ENCODE measurements around the gene NFIB. TPM values are rescaled to one million over a fixed set of nuclear protein-coding genes. Genes with fewer than 3 reads are reported as not detected.

Gene NFIB
- total and polyA plus RNA-seq, 10 of the 15 experiments (the other 5 are each of a cell fraction or from before 2014, with no cell fraction given), result under 0.01 to 0.19 (median 0.05) TPM; not detected in 3

GRCh38 chr9:14296495-14297113 is 17.3 kb downstream of the NFIB start (continued):
- no peak for TF ChIP-seq IRF4 (IDR thresholded peaks at IDR 0.05; ENCODE audit: low read depth, low read length)

- no TSS peak for BruUV-seq (replicated peaks)
- ChIA-PET SMC1A (ENCODE audit: uncharacterized antibody, unreplicated experiment) (no interaction called here), RAD21 (ENCODE audit: unreplicated experiment) (no interaction called here), POLR2A (no interaction called here), CTCF (no interaction called here)
- DNase-seq (ENCODE audit: low read depth, low spot score) (no peak), ATAC-seq (no peak), FAIRE-seq (no peak)
- Histone ChIP-seq H3K9ac (ENCODE audit: control insufficient read depth, insufficient read depth, low read length) (no peak overlapping the region), H3K27ac (ENCODE audit: control insufficient read depth, insufficient read depth) (no peak overlapping the region), H3K27me3 (replicated peaks in 1 of 2; ENCODE audit: control insufficient read depth in 2 of 2, insufficient read depth in 2 of 2, low read length in 1 of 2) (no peaks in the 10 kb centered on the region), H3K36me3 (ENCODE audit: control insufficient read depth in 2 of 2, insufficient read depth in 2 of 2, low read length in 1 of 2) (no peaks in the 10 kb centered on the region), H3K4me3 (no peak overlapping the region), H3K4me1 (ENCODE audit: control insufficient read depth, insufficient read depth, low read length) (no peaks in the 10 kb centered on the region), H4K20me1 (ENCODE audit: control insufficient read depth, insufficient read depth) (no peaks in the 10 kb centered on the region), H3K9me3 (replicated peaks; ENCODE audit: control insufficient read depth, insufficient read depth, low read length) (no peaks in the 10 kb centered on the region), H3K79me2 (ENCODE audit: control insufficient read depth, insufficient read depth, low read length) (no peaks in the 10 kb centered on the region), H3K4me2 (ENCODE audit: control insufficient read depth, insufficient read depth) (no peak overlapping the region), H2AFZ (ENCODE audit: control insufficient read depth, low read depth, low read length) (no peak overlapping the region)
- intact Hi-C loops (cut with micrococcal nuclease; ENCODE audit: unreplicated experiment), result loop anchor here (10.0 kb wide), 1 partner anchor 60 kb away; no protein-coding TSS in a partner anchor
- in situ Hi-C loops (cut with MboI), result no loop called here
- WGBS (ENCODE audit: insufficient coverage, insufficient replicate concordance, low lambda C conversion rate, missing lambda C conversion rate), result 35% methylated on average over 8 of the region's 8 CpGs
- TF ChIP-seq HSF1 (IDR thresholded peaks at IDR 0.05; ENCODE audit: low read depth, low read length) (no peak), STAT3 (IDR thresholded peaks at IDR 0.05; ENCODE audit: low read depth, low read length) (no peak), ZSCAN29 (IDR thresholded peaks at IDR 0.05) (no peak), KLF5 (IDR thresholded peaks at IDR 0.05; ENCODE audit: partially characterized antibody) (no peak), ZBTB40 (IDR thresholded peaks at IDR 0.05; ENCODE audit: borderline replicate concordance) (no peak), KDM1A (IDR thresholded peaks at IDR 0.05; ENCODE audit: borderline replicate concordance) (no peak), ELK1 (IDR thresholded peaks at IDR 0.05; ENCODE audit: low read depth, low read length) (no peak), POLR2AphosphoS5 (IDR thresholded peaks at IDR 0.05; ENCODE audit: low read length) (no peak), BCLAF1 (IDR thresholded peaks at IDR 0.05) (no peak), TAF1 (IDR thresholded peaks at IDR 0.05; ENCODE audit: borderline replicate concordance, low read depth, low read length) (no peak), NFYA (IDR thresholded peaks at IDR 0.05; ENCODE audit: borderline replicate concordance, low read depth, low read length) (no peak), POLR2AphosphoS2 (IDR thresholded peaks at IDR 0.05; ENCODE audit: low read depth, low read length) (no peak)
Observed at GRCh38 chr9:14294659-14295058, 19.3 kb downstream of the NFIB start.

Measured in GM12878 (cell line).